Measurements from ENCODE around the gene FURIN. TPM values are rescaled to one million over a fixed set of nuclear protein-coding genes. Genes with fewer than 3 reads are reported as not detected.

FURIN gene
- total and polyA plus RNA-seq, 9 of the 15 experiments (the other 6 are each of a cell fraction or from before 2014, with no cell fraction given), result 0.92 to 99.9 (median 34.8) TPM

GRCh38 chr15:90872486-90873184, 4.2 kb downstream of the FURIN start:
- peaks cover 45% of the 10 kb centered on the region for H3K36me3 ChIP-seq (ENCODE audit: control insufficient read depth, insufficient read depth, low read length)
- peak overlapping the region; percentile 96 for H3K27ac ChIP-seq (ENCODE audit: extremely low read depth, low read depth, low read length)
- no peaks in the 10 kb centered on the region for H3K9me3 ChIP-seq (replicated peaks; ENCODE audit: control insufficient read depth, insufficient read depth, low read depth, low read length)
- H4K20me1 ChIP-seq (replicated peaks; ENCODE audit: control insufficient read depth, insufficient read depth, low read length), result peaks cover 12% of the 10 kb centered on the region; the same call in 1 of the 2 replicates
- TSS peak; percentile 45 for BruUV-seq (replicated peaks)
- H3K27me3 ChIP-seq (ENCODE audit: control insufficient read depth in 2 of 2, insufficient read depth in 2 of 2, low read length in 2 of 2), result no peaks in the 10 kb centered on the region
- DNase-seq (ENCODE audit: extremely low read depth in 1 of 4, low spot score in 3 of 4), result peak; percentile 40 to 77 (median 54)
- in situ Hi-C loops (cut with MboI) (no loop called here), intact Hi-C loops (cut with micrococcal nuclease) (loop anchor here (5.0 kb wide), 3 partner anchors 50 to 220 kb away; partner anchors contain the start of gene BLM)
- ChIA-PET POLR2A (interaction anchor here (0.6 to 2.0 kb wide), 2 partner anchors 9 to 32 kb away, joined by 3 to 6 read pairs; no protein-coding TSS in a partner anchor), CTCF (ENCODE audit: low intra/inter-chr PET ratio) (no interaction called here)
- peak overlapping the region; percentile 95 to 96 for H3K9ac ChIP-seq (ENCODE audit: insufficient read depth in 1 of 2, low read depth in 2 of 2, low read length in 2 of 2)
- peaks cover 68% of the 10 kb centered on the region for H3K79me2 ChIP-seq (ENCODE audit: control insufficient read depth, insufficient read depth, low read length)
- no peak overlapping the region for H2AFZ ChIP-seq (ENCODE audit: low read depth, low read length)
- ATAC-seq, result peak; percentile 38
- 0% methylated on average over 12 of the region's 12 CpGs for WGBS (ENCODE audit: insufficient coverage, low coverage, missing lambda C conversion rate)
- peaks cover 48 to 73% of the 10 kb centered on the region in 2 experiments for H3K4me1 ChIP-seq (replicated peaks in 1 of 2; ENCODE audit: control insufficient read depth in 2 of 2, insufficient read depth in 2 of 2, low read length in 2 of 2)
- H3K9me1 ChIP-seq (ENCODE audit: control insufficient read depth, insufficient read depth, low read length), result no peaks in the 10 kb centered on the region
- FAIRE-seq, result peak; percentile 75
- peak overlapping the region; percentile 78 for H3K4me3 ChIP-seq
- peak overlapping the region; percentile 91 for H3K4me2 ChIP-seq (ENCODE audit: insufficient read depth, low read length)
- TF ChIP-seq SPI1 (IDR thresholded peaks at IDR 0.05; ENCODE audit: borderline replicate concordance, low read depth, low read length), result peak; percentile 72; the same call in 1 of the 2 replicates
- TF ChIP-seq FIP1L1 (IDR thresholded peaks at IDR 0.05; ENCODE audit: low read depth, low read length, poor library complexity, severe bottlenecking), result no peak
- no peak for TF ChIP-seq GTF2A2 (tag; IDR thresholded peaks at IDR 0.05)
- TF ChIP-seq L3MBTL2 (IDR thresholded peaks at IDR 0.05), result no peak
- TF ChIP-seq, protein P1, sequence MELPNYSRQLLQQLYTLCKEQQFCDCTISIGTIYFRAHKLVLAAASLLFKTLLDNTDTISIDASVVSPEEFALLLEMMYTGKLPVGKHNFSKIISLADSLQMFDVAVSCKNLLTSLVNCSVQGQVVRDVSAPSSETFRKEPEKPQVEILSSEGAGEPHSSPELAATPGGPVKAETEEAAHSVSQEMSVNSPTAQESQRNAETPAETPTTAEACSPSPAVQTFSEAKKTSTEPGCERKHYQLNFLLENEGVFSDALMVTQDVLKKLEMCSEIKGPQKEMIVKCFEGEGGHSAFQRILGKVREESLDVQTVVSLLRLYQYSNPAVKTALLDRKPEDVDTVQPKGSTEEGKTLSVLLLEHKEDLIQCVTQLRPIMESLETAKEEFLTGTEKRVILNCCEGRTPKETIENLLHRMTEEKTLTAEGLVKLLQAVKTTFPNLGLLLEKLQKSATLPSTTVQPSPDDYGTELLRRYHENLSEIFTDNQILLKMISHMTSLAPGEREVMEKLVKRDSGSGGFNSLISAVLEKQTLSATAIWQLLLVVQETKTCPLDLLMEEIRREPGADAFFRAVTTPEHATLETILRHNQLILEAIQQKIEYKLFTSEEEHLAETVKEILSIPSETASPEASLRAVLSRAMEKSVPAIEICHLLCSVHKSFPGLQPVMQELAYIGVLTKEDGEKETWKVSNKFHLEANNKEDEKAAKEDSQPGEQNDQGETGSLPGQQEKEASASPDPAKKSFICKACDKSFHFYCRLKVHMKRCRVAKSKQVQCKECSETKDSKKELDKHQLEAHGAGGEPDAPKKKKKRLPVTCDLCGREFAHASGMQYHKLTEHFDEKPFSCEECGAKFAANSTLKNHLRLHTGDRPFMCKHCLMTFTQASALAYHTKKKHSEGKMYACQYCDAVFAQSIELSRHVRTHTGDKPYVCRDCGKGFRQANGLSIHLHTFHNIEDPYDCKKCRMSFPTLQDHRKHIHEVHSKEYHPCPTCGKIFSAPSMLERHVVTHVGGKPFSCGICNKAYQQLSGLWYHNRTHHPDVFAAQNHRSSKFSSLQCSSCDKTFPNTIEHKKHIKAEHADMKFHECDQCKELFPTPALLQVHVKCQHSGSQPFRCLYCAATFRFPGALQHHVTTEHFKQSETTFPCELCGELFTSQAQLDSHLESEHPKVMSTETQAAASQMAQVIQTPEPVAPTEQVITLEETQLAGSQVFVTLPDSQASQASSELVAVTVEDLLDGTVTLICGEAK (IDR thresholded peaks at IDR 0.05), result 0 out of 2 replicates have a peak, but pooled peaks have one; percentile 20
- TF ChIP-seq, protein P1 (CRISPR knock-in tag; IDR thresholded peaks at IDR 0.05), result no peak
- TF ChIP-seq ARID1B (IDR thresholded peaks at IDR 0.05), result peak; percentile 24; the same call in 1 of the 2 replicates
- 0 out of 2 replicates have a peak, but pooled peaks have one; percentile 3 for TF ChIP-seq CBFA2T3 (IDR thresholded peaks at IDR 0.05)
- peak; percentile 50; the same call in 1 of the 2 replicates for TF ChIP-seq JUN (IDR thresholded peaks at IDR 0.05; ENCODE audit: borderline replicate concordance, low read depth, low read length)
- TF ChIP-seq JUN (CRISPR knock-in tag; IDR thresholded peaks at IDR 0.05; ENCODE audit: borderline replicate concordance), result no peak
- TF ChIP-seq STAT5B (CRISPR knock-in tag; IDR thresholded peaks at IDR 0.05), result no peak
- 0 out of 2 replicates have a peak, but pooled peaks have one; percentile 24 for TF ChIP-seq SMARCA4 (IDR thresholded peaks at IDR 0.05)
- no peak for TF ChIP-seq ASH1L (IDR thresholded peaks at IDR 0.05; ENCODE audit: borderline replicate concordance, low read depth, partially characterized antibody)
- no peak for TF ChIP-seq KHSRP (IDR thresholded peaks at IDR 0.05)
- TF ChIP-seq ZNF717 (CRISPR knock-in tag; IDR thresholded peaks at IDR 0.05), result no peak

Data from K562 (cell line).